ACHN (cell line): Measurements from ENCODE around the gene TMEM121.
"Not testable (repeated sequence)": the region's sequence is repeated elsewhere in the genome, so short reads cannot be mapped to it uniquely, and the experiment has no call there.

Experiments
- DNase-seq: peaks from one replicate; pipeline ENCODE4 v3.0.0-alpha.2; 2015
- in situ Hi-C: cut with HindIII; loops from 2 replicates; pipeline ENCODE4 v1.10.0; 2017; ENCODE audit warnings: low sequenced_read_pairs, low pct_ligation_motif_present, low pct_unique_long_range_greater_than_20kb

TMEM121 gene

DNA sequence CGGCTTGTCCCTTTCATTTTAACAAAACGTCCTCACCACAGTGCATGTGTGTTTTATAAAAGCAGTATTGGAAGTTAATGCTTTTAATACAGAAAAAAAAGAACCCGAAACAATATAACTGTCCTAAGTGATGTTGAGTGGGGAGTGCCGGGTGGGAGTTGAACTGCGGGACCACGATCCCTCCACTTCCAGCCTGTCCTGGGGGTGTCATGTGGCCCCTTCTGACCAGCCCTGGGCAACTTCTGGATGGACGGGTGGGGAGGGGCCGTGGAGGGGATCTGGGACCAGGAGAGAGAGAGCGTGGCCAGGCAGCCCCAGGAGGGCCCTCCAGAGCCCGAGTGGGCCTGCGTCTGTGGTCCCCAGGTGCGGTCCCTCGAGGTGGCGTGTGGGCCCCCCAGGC lies 35.0 kb downstream of the TMEM121 start:
- in situ Hi-C loops, DNase-seq: not testable (repeated sequence)

DNA sequence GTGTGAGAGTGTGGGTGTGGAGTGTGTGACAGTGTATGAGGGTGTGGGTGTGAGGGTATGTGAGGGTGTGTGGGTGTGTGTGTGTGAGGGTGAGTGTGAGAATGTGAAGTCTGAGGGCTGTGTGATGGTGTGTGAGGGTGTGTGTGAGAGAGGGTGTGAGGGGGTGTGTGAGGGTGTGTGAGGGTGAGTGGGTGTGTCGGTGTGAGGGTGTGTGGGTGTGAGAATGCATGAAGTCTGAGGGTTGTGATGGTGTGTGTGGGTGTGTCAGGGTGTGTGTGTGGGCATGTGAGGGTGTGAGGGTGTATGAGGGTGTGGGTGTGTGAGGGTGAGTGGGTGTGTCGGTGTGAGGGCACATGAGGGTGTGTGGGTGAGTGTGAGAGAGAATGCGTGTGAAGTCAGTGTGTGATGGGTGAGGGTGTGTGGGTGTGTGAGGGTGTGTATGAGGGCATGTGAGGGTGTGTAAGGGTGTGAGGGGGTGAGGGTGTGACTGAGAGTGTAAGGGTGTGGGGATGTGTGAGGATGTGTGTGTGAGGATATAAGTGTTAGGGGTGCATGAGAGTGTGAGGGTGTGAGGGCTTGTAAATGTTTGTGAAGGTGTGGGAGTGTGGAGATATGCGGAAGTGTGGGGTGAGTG lies 36.4 kb downstream of the TMEM121 start:
- in situ Hi-C loops: no loop called here
- no peak for DNase-seq

- DNase-seq: no peak
- in situ Hi-C loops: no loop called here
Observed at GRCh38 chr14:105563347-105563737, 37.0 kb downstream of the TMEM121 start.

GRCh38 chr14:105564536-105564935 lies 38.2 kb downstream of the TMEM121 start:
- in situ Hi-C loops, DNase-seq: not testable (repeated sequence)

- DNase-seq, in situ Hi-C loops: not testable (repeated sequence)
Observed at GRCh38 chr14:105565185-105565919, 39.0 kb downstream of the TMEM121 start.

GRCh38 chr14:105566248-105567163 lies 40.1 kb downstream of the TMEM121 start:
- in situ Hi-C loops, DNase-seq: not testable (repeated sequence)

DNA sequence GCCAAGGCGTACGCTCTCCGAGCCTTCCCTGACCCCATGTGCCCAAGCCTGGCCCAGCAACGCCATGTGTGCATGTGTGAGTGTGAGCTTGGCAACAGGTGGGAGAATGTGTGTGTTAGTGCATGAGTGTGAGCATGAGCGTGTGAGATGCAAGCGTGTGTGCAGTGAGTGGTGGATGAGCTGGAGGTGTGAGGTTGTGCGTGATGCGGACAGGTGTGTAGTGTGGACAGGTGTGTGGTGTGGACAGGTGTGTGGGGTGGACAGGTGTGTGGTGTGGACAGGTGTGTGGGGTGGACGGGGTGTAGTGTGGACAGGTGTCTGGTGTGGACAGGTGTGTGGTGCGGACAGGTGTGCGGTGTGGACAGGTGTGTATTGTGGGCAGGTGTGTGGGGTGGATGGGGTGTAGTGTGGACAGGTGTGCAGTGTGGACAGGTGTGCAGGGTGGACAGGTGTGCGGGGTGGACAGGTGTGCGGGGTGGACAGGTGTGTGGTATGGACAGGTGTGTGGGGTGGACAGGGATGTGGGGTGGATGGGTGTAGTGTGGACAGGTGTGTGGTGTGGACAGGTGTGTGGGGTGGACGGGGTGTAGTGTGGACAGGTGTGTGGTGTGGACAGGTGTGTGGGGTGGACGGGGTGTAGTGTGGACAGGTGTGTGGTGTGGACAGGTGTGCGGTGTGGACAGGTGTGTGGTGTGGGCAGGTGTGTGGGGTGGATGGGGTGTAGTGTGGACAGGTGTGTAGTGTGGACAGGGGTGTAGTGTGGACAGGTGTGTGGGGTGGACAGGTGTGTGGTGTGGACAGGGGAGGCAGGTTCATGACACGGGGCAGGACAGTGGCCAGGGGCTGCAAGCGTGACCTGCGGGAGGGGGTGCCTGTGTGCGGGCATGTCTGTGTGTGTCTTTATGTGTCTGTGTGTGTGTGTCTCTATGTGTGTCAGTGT lies 41.1 kb downstream of the TMEM121 start:
- in situ Hi-C loops, DNase-seq: not testable (repeated sequence)

DNA sequence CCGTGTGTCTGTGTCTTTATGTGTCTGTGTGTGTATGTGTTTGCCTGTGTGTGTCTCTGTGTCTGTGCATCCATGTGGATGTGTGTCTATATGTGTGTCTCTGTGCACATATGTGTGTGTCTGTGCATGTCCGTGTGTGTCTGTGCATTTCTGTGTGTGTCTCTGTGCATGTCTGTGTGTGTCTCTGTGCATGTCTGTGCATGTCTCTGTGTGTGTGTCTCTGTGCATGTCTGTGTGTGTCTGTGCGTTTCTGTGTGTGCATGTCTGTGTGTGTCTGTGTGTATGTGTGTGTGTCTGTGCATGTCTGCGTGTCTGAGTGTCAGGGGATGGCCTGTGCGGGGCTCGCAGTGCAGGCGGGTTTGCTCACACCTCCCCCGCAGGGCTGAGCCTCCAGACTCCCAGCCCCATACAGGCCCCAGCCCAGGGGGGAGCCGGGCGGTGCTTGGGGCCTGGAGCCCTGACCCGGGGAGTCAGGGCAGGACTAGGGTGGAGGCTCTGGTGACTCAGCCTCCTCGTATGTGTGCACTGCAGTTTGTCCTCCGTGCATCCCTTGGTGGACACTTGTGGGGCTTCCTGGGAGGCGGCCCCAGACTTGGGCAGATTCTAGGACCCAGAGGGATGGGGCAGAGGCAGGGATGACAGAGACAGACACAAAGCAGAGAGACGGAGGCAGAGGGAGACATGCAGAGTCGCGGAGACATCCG lies 41.9 kb downstream of the TMEM121 start:
- in situ Hi-C loops, DNase-seq: not testable (repeated sequence)

GRCh38 chr14:105568859-105569766 lies 42.7 kb downstream of the TMEM121 start:
- in situ Hi-C loops: no loop called here
- DNase-seq: no peak

DNA sequence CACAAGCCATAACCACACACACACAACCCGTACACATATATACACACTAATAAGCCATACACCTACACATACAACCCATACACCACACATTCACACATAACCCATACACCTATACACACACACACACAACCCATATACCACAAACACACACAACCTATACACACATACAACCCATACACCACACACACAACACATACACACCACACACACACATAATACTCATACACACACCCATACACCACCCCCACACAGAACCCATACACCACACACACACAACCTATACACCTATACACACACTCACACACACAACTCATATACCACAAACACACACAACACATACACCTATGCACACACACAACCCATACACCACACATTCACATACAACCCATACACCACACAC lies 44.1 kb downstream of the TMEM121 start:
- in situ Hi-C loops: no loop called here
- no peak for DNase-seq

- in situ Hi-C loops, DNase-seq: not testable (repeated sequence)
Observed at GRCh38 chr14:105571181-105571951, 45.0 kb downstream of the TMEM121 start.

- in situ Hi-C loops, DNase-seq: not testable (repeated sequence)
Observed at GRCh38 chr14:105572063-105572462, 45.7 kb downstream of the TMEM121 start.

GRCh38 chr14:105573841-105574240 lies 47.5 kb downstream of the TMEM121 start:
- in situ Hi-C loops, DNase-seq: not testable (repeated sequence)

GRCh38 chr14:105574411-105574810 lies 48.0 kb downstream of the TMEM121 start:
- DNase-seq, in situ Hi-C loops: not testable (repeated sequence)

GRCh38 chr14:105575016-105575700 lies 48.8 kb downstream of the TMEM121 start:
- in situ Hi-C loops, DNase-seq: not testable (repeated sequence)
